ENCODE results near the gene PBRM1. TPM values are rescaled to one million over a fixed set of nuclear protein-coding genes. Genes with fewer than 3 reads are reported as not detected.

PBRM1 gene
- total RNA-seq, 1 donor from 2014 or later: 116 TPM

DNA sequence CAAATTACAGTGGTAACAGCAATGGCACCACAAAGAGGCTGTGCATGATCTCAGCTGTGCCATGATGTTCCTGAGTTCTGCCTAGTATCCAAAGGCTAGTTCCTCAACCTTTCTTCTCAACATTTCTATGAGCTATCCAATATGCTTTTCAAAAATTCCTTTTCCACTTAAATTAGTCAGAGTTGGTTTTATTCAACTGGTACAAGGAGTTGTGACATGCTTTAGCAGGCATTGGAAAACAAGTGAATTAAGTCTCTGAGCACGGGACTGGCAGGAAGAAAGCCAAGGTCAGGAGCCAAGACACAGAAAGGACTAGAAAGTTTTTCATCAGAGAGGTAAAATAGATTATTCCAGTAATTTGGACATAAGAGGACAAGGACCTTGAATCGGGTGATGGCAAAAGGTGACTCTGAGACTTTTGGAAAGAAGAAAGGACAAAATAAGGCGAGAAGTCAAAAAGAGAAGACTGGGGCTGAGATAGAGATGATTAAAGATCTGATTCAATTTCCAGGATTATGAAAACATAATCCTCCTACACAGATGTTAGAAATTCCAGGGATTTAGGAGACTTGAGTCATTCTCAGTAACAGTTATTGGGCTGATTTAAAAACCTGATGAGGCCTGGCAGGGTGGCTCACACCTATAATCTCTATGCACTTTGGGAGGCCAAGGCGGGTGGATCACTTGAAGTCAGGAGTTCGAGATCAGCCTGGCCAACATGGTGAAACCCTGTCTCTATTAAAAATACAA is 36.1 kb downstream of the PBRM1 start:
- no peak overlapping the region for H2AFZ ChIP-seq (replicated peaks)
- H3K79me2 ChIP-seq (ENCODE audit: low read depth): no peaks in the 10 kb centered on the region
- Mint-ChIP-seq H3K36me3 (peaks cover 38% of the 10 kb centered on the region), H3K4me3 (no peak overlapping the region), H3K27ac (no peak overlapping the region), H3K27me3 (ENCODE audit: insufficient read depth, low read depth) (peaks cover 4% of the 10 kb centered on the region), H3K9me3 (no peaks in the 10 kb centered on the region), H3K4me1 (no peaks in the 10 kb centered on the region)
- H3K4me1 ChIP-seq: no peaks in the 10 kb centered on the region
- no peak overlapping the region for H3K27ac ChIP-seq
- peaks cover 3% of the 10 kb centered on the region for H3F3A ChIP-seq (ENCODE audit: low read depth)
- no peaks in the 10 kb centered on the region for H3K9me3 ChIP-seq (ENCODE audit: low read depth)
- no peak overlapping the region for H3K4me3 ChIP-seq
- peaks cover 23% of the 10 kb centered on the region for H3K36me3 ChIP-seq
- no peaks in the 10 kb centered on the region for H3K27me3 ChIP-seq
- no peak overlapping the region for H3K4me2 ChIP-seq
- DNase-seq (ENCODE audit: low spot score): no peak
- no peaks in the 10 kb centered on the region for H4K20me1 ChIP-seq (ENCODE audit: low read depth)
- H3K9ac ChIP-seq: no peak overlapping the region
- no peak for TF ChIP-seq EZH2 (IDR thresholded peaks at IDR 0.05)
- TF ChIP-seq CTCF (IDR thresholded peaks at IDR 0.05): no peak
- TF ChIP-seq EZH2phosphoT487 (IDR thresholded peaks at IDR 0.05): no peak

DNA sequence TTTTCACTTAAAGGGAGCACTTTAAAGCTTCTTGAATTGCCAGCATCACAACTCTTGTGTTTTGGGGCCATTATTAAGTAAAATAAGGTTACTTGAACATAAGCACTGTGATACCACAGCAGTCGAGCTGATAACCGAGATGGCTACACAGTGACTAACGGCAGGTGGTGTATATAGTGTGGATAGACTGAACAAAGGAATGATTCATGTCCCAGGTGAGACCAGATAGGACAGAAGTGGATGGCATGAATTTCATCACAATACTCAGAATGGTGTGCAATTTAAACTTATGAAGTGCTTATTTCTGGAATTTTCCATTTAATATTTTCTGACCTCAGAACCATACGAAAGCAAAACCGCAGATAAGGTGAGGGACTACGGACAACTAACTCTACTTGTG is 40.2 kb downstream of the PBRM1 start:
- Histone ChIP-seq H4K20me1 (ENCODE audit: low read depth) (no peaks in the 10 kb centered on the region), H3K4me1 (no peaks in the 10 kb centered on the region), H3K4me3 (no peak overlapping the region), H3K27me3 (no peaks in the 10 kb centered on the region), H3K9ac (no peak overlapping the region), H3K4me2 (no peak overlapping the region), H3K36me3 (peaks cover 23% of the 10 kb centered on the region), H3K9me3 (ENCODE audit: low read depth) (no peaks in the 10 kb centered on the region), H3F3A (ENCODE audit: low read depth) (peaks cover 3% of the 10 kb centered on the region), H2AFZ (replicated peaks) (no peak overlapping the region), H3K27ac (no peak overlapping the region), H3K79me2 (ENCODE audit: low read depth) (no peaks in the 10 kb centered on the region)
- no peaks in the 10 kb centered on the region for H3K27me3 Mint-ChIP-seq (ENCODE audit: insufficient read depth, low read depth)
- DNase-seq (ENCODE audit: low spot score): no peak
- TF ChIP-seq CTCF (IDR thresholded peaks at IDR 0.05) (no peak), EZH2phosphoT487 (IDR thresholded peaks at IDR 0.05) (no peak), EZH2 (IDR thresholded peaks at IDR 0.05) (no peak)
- peaks cover 39% of the 10 kb centered on the region for H3K36me3 Mint-ChIP-seq
- no peaks in the 10 kb centered on the region for H3K9me3 Mint-ChIP-seq
- H3K27ac Mint-ChIP-seq: no peak overlapping the region
- no peaks in the 10 kb centered on the region for H3K4me1 Mint-ChIP-seq
- no peak overlapping the region for H3K4me3 Mint-ChIP-seq

DNA sequence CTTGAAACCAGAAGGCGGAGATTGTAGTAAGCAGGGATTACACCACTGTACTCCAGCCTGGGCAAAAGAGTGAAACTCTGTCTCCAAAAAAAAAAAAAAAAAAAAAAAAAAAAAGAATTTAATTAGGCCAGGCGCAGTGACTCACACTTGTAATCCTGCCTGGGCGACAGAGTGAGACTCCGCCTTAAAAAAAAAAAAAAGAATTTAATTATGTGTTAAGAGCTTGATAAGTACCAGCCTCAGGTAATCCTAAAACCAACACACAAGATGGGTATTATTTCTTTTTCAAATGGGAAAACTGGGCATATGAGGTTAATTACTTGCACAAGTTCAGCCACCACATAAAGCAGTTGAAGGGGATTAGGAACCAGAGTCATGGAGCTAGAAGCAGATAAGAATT is 49.0 kb downstream of the PBRM1 start:
- H3K27me3 ChIP-seq: no peaks in the 10 kb centered on the region
- no peaks in the 10 kb centered on the region for H3K27me3 Mint-ChIP-seq (ENCODE audit: insufficient read depth, low read depth)
- no peak for DNase-seq (ENCODE audit: low spot score)
- no peak overlapping the region for H3K27ac Mint-ChIP-seq
- no peak overlapping the region for H3K4me3 Mint-ChIP-seq
- H3K9ac ChIP-seq: no peak overlapping the region
- no peaks in the 10 kb centered on the region for H3K9me3 Mint-ChIP-seq
- H3K4me3 ChIP-seq: no peak overlapping the region
- H3K4me1 ChIP-seq: no peaks in the 10 kb centered on the region
- no peaks in the 10 kb centered on the region for H4K20me1 ChIP-seq (ENCODE audit: low read depth)
- H3K79me2 ChIP-seq (ENCODE audit: low read depth): no peaks in the 10 kb centered on the region
- no peaks in the 10 kb centered on the region for H3F3A ChIP-seq (ENCODE audit: low read depth)
- TF ChIP-seq CTCF (IDR thresholded peaks at IDR 0.05) (no peak), EZH2 (IDR thresholded peaks at IDR 0.05) (no peak), EZH2phosphoT487 (IDR thresholded peaks at IDR 0.05) (no peak)
- H3K36me3 Mint-ChIP-seq: peaks cover 21% of the 10 kb centered on the region
- H3K27ac ChIP-seq: no peak overlapping the region
- no peaks in the 10 kb centered on the region for H3K4me1 Mint-ChIP-seq
- no peak overlapping the region for H3K4me2 ChIP-seq
- H3K9me3 ChIP-seq (ENCODE audit: low read depth): no peaks in the 10 kb centered on the region
- no peak overlapping the region for H2AFZ ChIP-seq (replicated peaks)
- H3K36me3 ChIP-seq: peaks cover 25% of the 10 kb centered on the region

Measured in neural progenitor cell (in vitro differentiated cells).